Spleen (tissue), 11 donors: ENCODE data around the gene HOXA7. TPM values are rescaled to one million over a fixed set of nuclear protein-coding genes. Genes with fewer than 3 reads are reported as not detected.

Experiments
- DNase-seq: peaks from one replicate; pipeline ENCODE4 v3.0.0-alpha.2; 2020
- H3K27ac ChIP-seq, 8 donors: fragments of 200-600 bp; sonication (generic) in 7 of 8; 1 replicate in 4 of 8; 2 replicates in 4 of 8; pipeline versions ENCODE4 v1.5.0 to v1.8.0; 2016 to 2021; ENCODE audit warnings: inconsistent platforms in 4 of 8, mild to moderate bottlenecking in 4 of 8, moderate library complexity in 1 of 8
- H3K27me3 ChIP-seq, 7 donors: fragments of 200-600 bp; sonication (generic) in 6 of 7; replicated peaks in 1 of 7; 1 replicate in 4 of 7; 2 replicates in 3 of 7; pipeline versions ENCODE4 v1.5.0 to v1.8.0; 2016 to 2021; ENCODE audit warnings: inconsistent platforms in 3 of 7, mild to moderate bottlenecking in 1 of 7
- H3K36me3 ChIP-seq, 6 donors: fragments of 200-600 bp; sonication (generic) in 5 of 6; 1 replicate in 4 of 6; 2 replicates in 2 of 6; pipeline versions ENCODE4 v1.5.0 to v1.8.0; 2016 to 2021; ENCODE audit warnings: inconsistent platforms in 2 of 6
- H3K4me1 ChIP-seq, 6 donors: fragments of 200-600 bp; sonication (generic) in 5 of 6; 1 replicate in 3 of 6; 2 replicates in 3 of 6; pipeline versions ENCODE4 v1.5.0 to v1.8.0; 2016 to 2021; ENCODE audit warnings: inconsistent platforms in 3 of 6
- H3K4me3 ChIP-seq, 8 donors: fragments of 200-600 bp; sonication (generic) in 7 of 8; 1 replicate in 4 of 8; 2 replicates in 4 of 8; pipeline versions ENCODE4 v1.5.0 to v1.8.0; 2016 to 2021; ENCODE audit warnings: inconsistent platforms in 4 of 8, mild to moderate bottlenecking in 4 of 8, moderate library complexity in 2 of 8
- H3K9me3 ChIP-seq, 8 donors: fragments of 200-600 bp; sonication (generic) in 7 of 8; 1 replicate in 4 of 8; 2 replicates in 4 of 8; pipeline versions ENCODE4 v1.5.0 to v1.8.0; 2016 to 2021; ENCODE audit warnings: inconsistent platforms in 4 of 8
- CTCF ChIP-seq, 11 experiments: fragments of 200-600 bp in 7 of 11; fragments of 450-650 bp in 4 of 11; sonication (generic) in 4 of 11; IDR thresholded peaks in 8 of 11; conservative IDR thresholded peaks in 3 of 11; 1 replicate in 7 of 11; 2 replicates in 4 of 11; pipeline versions ENCODE4 v1.4.0 to v1.8.0; 2016 to 2021; ENCODE audit warnings: antibody characterized with exemption in 11 of 11, inconsistent platforms in 4 of 11, mild to moderate bottlenecking in 1 of 11
- POLR2A ChIP-seq, 3 donors: fragments of 450-650 bp; IDR thresholded peaks; one replicate each; pipeline ENCODE4 v1.5.1; 2017; ENCODE audit warnings: antibody characterized with exemption in 3 of 3, mild to moderate bottlenecking in 1 of 3
- POLR2AphosphoS5 ChIP-seq, 3 donors: sonication (generic); formaldehyde crosslinking; IDR thresholded peaks; one replicate each; pipeline ENCODE4 v1.5.1; 2017; ENCODE audit warnings: antibody characterized with exemption in 3 of 3
- WGBS, 5 donors: extraction: QIAGEN DNeasy Blood & Tissue Kit in 3 of 5; methylation state at CpG; one replicate each; pipeline versions ENCODE4 v1.1.5 to v1.1.7; 2013 to 2018; 5-methylcytosine and 5-hydroxymethylcytosine counted together
- intact Hi-C: fragments of 100-400 bp; cut with DNase I; formaldehyde crosslinking; loops from one replicate; pipeline ENCODE4 v1.15.0; 2023; ENCODE audit warnings: low total_unique reads
- polyA plus RNA-seq, 3 donors: library from polyadenylated mRNA; stranded (reverse); fragments of 200-250 nt; gene quantifications; one replicate each; pipeline ENCODE4 v1.2.1, GENCODE V29; 2013
- total RNA-seq, 7 donors: library from RNA; depleted of rRNA in 3 of 7; stranded (reverse); fragments of >200 nt in 3 of 7; fragmentation: NEBNext Ultra II Directional in 4 of 7; extraction: Animal tissue kit (Norgen Biotek cat#: 25700) in 4 of 7; gene quantifications; one replicate each; pipeline versions ENCODE4 v1.1.0 to v1.2.1, GENCODE V29; 2016 to 2021
- donor health status: healthy with polysubstance abuse.
- donor health status: DM: no; HTN: no; CAD: no; lungs with moderate emphysema.
- donor health status: DM: no; HTN: no; CAD: no.
- donor health status: Bipolar disorder and iron deficiency.
- donor health status: healthy.
- donor health status: DM: no; HTN: no; CAD: no.
- donor health status: DM: yes; HTN: yes; CAD: no.

Gene HOXA7
- total and polyA plus RNA-seq, 10 donors: 0.55 to 8.0 (median 2.4) TPM

- Histone ChIP-seq H3K4me1 (peaks cover 12 to 72% (median 54%) of the 10 kb centered on the region in 6 donors), H3K27me3 (peaks cover 24 to 100% (median 96%) of the 10 kb centered on the region in 7 donors), H3K27ac (no peak overlapping the region), H3K9me3 (no peaks in the 10 kb centered on the region), H3K36me3 (no peaks in the 10 kb centered on the region), H3K4me3 (peak overlapping the region in 4 of 8 donors; percentile 5 to 68 (median 6))
- DNase-seq: peak; percentile 39
- intact Hi-C loops: no loop called here
- TF ChIP-seq POLR2A (IDR thresholded peaks at IDR 0.05): no peak
- TF ChIP-seq CTCF (IDR thresholded peaks at IDR 0.05 in 8 of 11, conservative IDR thresholded peaks at IDR 0.05 in 3 of 11): no peak
- no peak for TF ChIP-seq POLR2AphosphoS5 (IDR thresholded peaks at IDR 0.05)
- 7 to 13% (median 12%) methylated on average over 4 of the region's 4 CpGs for WGBS, 5 donors
Measured at GRCh38 chr7:27201580-27202017, 45.1 kb upstream of the HOXA7 start.

- H3K9me3 ChIP-seq: no peaks in the 10 kb centered on the region
- no peak for DNase-seq
- H3K36me3 ChIP-seq: no peaks in the 10 kb centered on the region
- WGBS, 5 donors: 4 to 11% (median 9%) methylated on average over 13 to 14 of the region's 14 CpGs
- intact Hi-C loops: no loop called here
- H3K4me1 ChIP-seq: peaks cover 12 to 76% (median 56%) of the 10 kb centered on the region in 6 donors
- no peak overlapping the region for H3K27ac ChIP-seq
- TF ChIP-seq CTCF (IDR thresholded peaks at IDR 0.05 in 8 of 11, conservative IDR thresholded peaks at IDR 0.05 in 3 of 11): no peak
- no peak for TF ChIP-seq POLR2AphosphoS5 (IDR thresholded peaks at IDR 0.05)
- no peak for TF ChIP-seq POLR2A (IDR thresholded peaks at IDR 0.05)
- H3K4me3 ChIP-seq: peak overlapping the region in 6 of 8 donors; percentile 6 to 68 (median 34)
- H3K27me3 ChIP-seq: peaks cover 22 to 100% (median 96%) of the 10 kb centered on the region in 7 donors
Measured at GRCh38 chr7:27200761-27201579, 44.5 kb upstream of the HOXA7 start.

GRCh38 chr7:27199849-27200760 is 43.6 kb upstream of the HOXA7 start, which contains the start of gene HOXA13:
TSS of gene HOXA13 (minus strand) at chr7:27200091. CDS start at chr7:27200077, 14 bp downstream.
- H3K27me3 ChIP-seq: peaks cover 26 to 100% (median 96%) of the 10 kb centered on the region in 7 donors
- DNase-seq: peak; percentile 76
- intact Hi-C loops: loop anchor here (10.0 kb wide), 4 partner anchors 585 to 895 kb away; no protein-coding TSS in a partner anchor

More at GRCh38 chr7:27199849-27200760, 43.6 kb upstream of the HOXA7 start, which contains the start of gene HOXA13:
- H3K4me1 ChIP-seq: peaks cover 9 to 67% (median 50%) of the 10 kb centered on the region in 6 donors
- no peaks in the 10 kb centered on the region for H3K36me3 ChIP-seq
- H3K27ac ChIP-seq: no peak within 1 kb of the TSS
- H3K4me3 ChIP-seq: peak within 1 kb of the TSS in 7 of 8 donors; percentile 17 to 68 (median 36)
- no peaks in the 10 kb centered on the region for H3K9me3 ChIP-seq
- 1 to 2% (median 2%) methylated on average over 43 to 99 of the region's 99 CpGs for WGBS, 5 donors
- TF ChIP-seq POLR2A (IDR thresholded peaks at IDR 0.05): no peak
- TF ChIP-seq CTCF (IDR thresholded peaks at IDR 0.05 in 8 of 11, conservative IDR thresholded peaks at IDR 0.05 in 3 of 11): no peak
- TF ChIP-seq POLR2AphosphoS5 (IDR thresholded peaks at IDR 0.05): peak in 1 of 3 donors; percentile 11
